Body of pancreas (tissue), 4 donors: ENCODE measurements around the gene RBM4. TPM values are rescaled to one million over a fixed set of nuclear protein-coding genes. Genes with fewer than 3 reads are reported as not detected.
"Not testable (repeated sequence)": the region's sequence is repeated elsewhere in the genome, so short reads cannot be mapped to it uniquely, and the experiment has no call there.

ENCODE experiments used
- ATAC-seq: fragments of 150-250 bp; one replicate; pipeline ENCODE4 v1.9.1; 2016
- DNase-seq, 4 donors: peaks; one replicate each; pipeline ENCODE4 v3.0.0-alpha.2; 2019
- H3K27ac ChIP-seq, 4 donors: fragments of 200-600 bp; sonication (generic); 1 replicate in 3 of 4; 2 replicates in 1 of 4; pipeline versions ENCODE4 v1.5.1 to v1.6.1; 2016 to 2019; ENCODE audit warnings: mild to moderate bottlenecking in 1 of 4, mixed read lengths in 1 of 4, moderate library complexity in 1 of 4
- H3K27me3 ChIP-seq, 2 donors: fragments of 200-600 bp; sonication (generic); one replicate each; pipeline ENCODE4 v1.6.0; 2016; ENCODE audit warnings: mild to moderate bottlenecking in 1 of 2
- H3K36me3 ChIP-seq, 2 donors: fragments of 200-600 bp; sonication (generic); replicated peaks in 1 of 2; 2 replicates each; pipeline ENCODE4 v1.5.1; 2016; ENCODE audit warnings: low read depth in 2 of 2; ENCODE audit not compliant: insufficient read depth in 1 of 2
- H3K4me1 ChIP-seq: fragments of 200-600 bp; sonication (generic); one replicate; pipeline ENCODE4 v1.6.0; 2016
- H3K4me3 ChIP-seq, 2 donors: fragments of 200-600 bp; sonication (generic); 1 replicate in 1 of 2; 2 replicates in 1 of 2; pipeline ENCODE4 v1.5.1; 2016 to 2019
- H3K9me3 ChIP-seq, 3 donors: fragments of 200-600 bp; sonication (generic); 1 replicate in 2 of 3; 2 replicates in 1 of 3; pipeline ENCODE4 v1.5.1; 2016
- POLR2A ChIP-seq, 3 donors: fragments of 450-650 bp; IDR thresholded peaks; one replicate each; pipeline ENCODE4 v1.6.1; 2016; ENCODE audit warnings: antibody characterized with exemption in 3 of 3, mild to moderate bottlenecking in 2 of 3
- WGBS, 2 donors: methylation state at CpG; one replicate each; pipeline ENCODE4 v1.1.5; 2017; 5-methylcytosine and 5-hydroxymethylcytosine counted together
- intact Hi-C: fragments of 100-400 bp; cut with DNase I; formaldehyde crosslinking; loops from one replicate; pipeline ENCODE4 v1.15.1; 2023
- total RNA-seq, 2 donors: library from RNA; depleted of rRNA; stranded (reverse); fragments of >200 nt; gene quantifications; one replicate each; pipeline ENCODE4 v1.1.0, GENCODE V29; 2016
- TF ChIP-seq, protein P1 (sequence below), 7 experiments: fragments of 450-650 bp in 4 of 7; fragments of 200-600 bp in 3 of 7; sonication (generic) in 3 of 7; IDR thresholded peaks; one replicate each; pipeline ENCODE4 v1.5.1; 2016 to 2019; ENCODE audit warnings: antibody characterized with exemption in 7 of 7

Gene RBM4
- total RNA-seq, 2 donors from 2014 or later, result 44.2 to 71.1 TPM

DNA sequence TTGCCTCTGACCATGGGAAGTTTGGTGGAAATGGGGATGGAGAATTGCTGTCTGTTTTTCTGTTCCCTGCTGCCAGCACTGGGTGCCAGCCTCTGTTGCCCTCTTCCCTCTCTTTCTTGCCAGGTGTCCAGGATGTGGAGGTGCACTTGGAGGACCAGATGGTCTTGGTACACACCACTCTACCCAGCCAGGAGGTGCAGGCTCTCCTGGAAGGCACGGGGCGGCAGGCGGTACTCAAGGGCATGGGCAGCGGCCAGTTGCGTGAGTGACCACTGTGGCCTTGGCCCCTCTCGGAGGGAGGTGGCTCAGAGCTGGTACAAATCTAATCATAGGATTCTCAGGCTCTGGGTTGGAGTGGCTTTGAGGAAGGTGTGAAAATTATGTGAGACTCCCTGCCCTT lies 39.5 kb upstream of the RBM4 start:
- TF ChIP-seq, protein P1, sequence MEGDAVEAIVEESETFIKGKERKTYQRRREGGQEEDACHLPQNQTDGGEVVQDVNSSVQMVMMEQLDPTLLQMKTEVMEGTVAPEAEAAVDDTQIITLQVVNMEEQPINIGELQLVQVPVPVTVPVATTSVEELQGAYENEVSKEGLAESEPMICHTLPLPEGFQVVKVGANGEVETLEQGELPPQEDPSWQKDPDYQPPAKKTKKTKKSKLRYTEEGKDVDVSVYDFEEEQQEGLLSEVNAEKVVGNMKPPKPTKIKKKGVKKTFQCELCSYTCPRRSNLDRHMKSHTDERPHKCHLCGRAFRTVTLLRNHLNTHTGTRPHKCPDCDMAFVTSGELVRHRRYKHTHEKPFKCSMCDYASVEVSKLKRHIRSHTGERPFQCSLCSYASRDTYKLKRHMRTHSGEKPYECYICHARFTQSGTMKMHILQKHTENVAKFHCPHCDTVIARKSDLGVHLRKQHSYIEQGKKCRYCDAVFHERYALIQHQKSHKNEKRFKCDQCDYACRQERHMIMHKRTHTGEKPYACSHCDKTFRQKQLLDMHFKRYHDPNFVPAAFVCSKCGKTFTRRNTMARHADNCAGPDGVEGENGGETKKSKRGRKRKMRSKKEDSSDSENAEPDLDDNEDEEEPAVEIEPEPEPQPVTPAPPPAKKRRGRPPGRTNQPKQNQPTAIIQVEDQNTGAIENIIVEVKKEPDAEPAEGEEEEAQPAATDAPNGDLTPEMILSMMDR (IDR thresholded peaks at IDR 0.05), result no peak
- no peak for TF ChIP-seq POLR2A (IDR thresholded peaks at IDR 0.05)
- intact Hi-C loops, result no loop called here
- ATAC-seq, result no peak
- 86% methylated on average over 6 of the region's 6 CpGs for WGBS, 2 donors
- peaks cover 17% of the 10 kb centered on the region for H3K4me1 ChIP-seq
- H3K36me3 ChIP-seq, result peaks cover 0 to 7% of the 10 kb centered on the region in 2 donors
- no peaks in the 10 kb centered on the region for H3K27me3 ChIP-seq
- no peaks in the 10 kb centered on the region for H3K9me3 ChIP-seq
- no peak overlapping the region for H3K27ac ChIP-seq
- H3K4me3 ChIP-seq, result no peak overlapping the region
- no peak for DNase-seq

DNA sequence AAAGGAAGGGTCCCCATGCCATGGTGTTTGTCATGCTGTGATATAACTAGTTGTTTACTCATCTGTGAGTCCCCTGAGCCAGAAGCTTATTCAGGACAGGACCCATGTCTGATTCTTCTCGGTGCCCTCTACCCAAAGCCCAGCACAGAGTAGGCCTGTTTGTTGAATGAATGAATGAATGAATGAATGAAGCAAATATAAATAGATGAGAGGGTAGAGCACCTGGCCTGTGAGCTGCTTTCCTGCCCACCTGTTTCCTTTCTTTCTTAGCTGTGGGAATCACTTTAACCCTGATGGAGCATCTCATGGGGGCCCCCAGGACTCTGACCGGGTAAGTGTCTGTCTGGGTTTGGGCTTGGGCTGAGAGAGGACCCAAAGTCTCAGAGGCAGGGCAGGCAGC lies 38.3 kb upstream of the RBM4 start:
- no peak for TF ChIP-seq POLR2A (IDR thresholded peaks at IDR 0.05)
- TF ChIP-seq, protein P1 (IDR thresholded peaks at IDR 0.05), result no peak
- Histone ChIP-seq H3K4me1 (peaks cover 7% of the 10 kb centered on the region), H3K27ac (no peak overlapping the region), H3K4me3 (no peak overlapping the region), H3K9me3 (no peaks in the 10 kb centered on the region), H3K27me3 (no peaks in the 10 kb centered on the region), H3K36me3 (peaks cover 0 to 10% of the 10 kb centered on the region in 2 donors)
- ATAC-seq (no peak), DNase-seq (no peak)
- 79 to 82% methylated on average over 2 of the region's 2 CpGs for WGBS, 2 donors
- intact Hi-C loops, result no loop called here

DNA sequence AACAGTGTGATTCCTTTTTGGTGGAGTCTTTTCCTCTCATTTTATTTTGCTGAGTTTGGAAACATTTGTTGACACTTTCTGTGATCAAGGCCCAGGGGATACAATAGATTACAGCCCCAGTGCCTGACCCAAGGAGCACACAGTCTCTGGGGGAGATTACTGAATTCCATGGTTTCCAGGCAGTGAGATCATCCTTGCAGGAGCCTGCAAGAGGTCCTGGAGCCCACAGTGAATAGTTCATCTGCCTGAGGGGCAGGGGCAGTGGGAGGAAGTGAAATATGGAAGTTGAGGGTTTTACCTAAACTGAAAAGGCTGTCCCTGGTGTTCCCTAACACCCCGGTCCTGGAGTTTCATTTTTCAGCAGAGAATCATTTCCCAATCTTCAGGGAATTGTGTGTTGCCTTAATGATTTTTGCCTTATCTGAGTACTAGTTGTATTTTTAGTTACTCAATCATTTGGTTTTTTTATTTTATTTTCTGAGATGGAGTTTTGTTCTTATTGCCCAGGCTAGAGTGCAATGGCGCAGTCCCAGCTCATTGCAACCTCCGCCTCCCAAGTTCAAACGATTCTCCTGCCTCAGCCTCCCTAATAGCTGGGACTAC lies 37.8 kb upstream of the RBM4 start:
- H3K9me3 ChIP-seq, result no peaks in the 10 kb centered on the region
- peaks cover 0 to 10% of the 10 kb centered on the region in 2 donors for H3K36me3 ChIP-seq
- peaks cover 2% of the 10 kb centered on the region for H3K4me1 ChIP-seq
- no peaks in the 10 kb centered on the region for H3K27me3 ChIP-seq
- no peak for DNase-seq
- WGBS, 2 donors, result 87 to 97% methylated on average over 4 of the region's 4 CpGs
- H3K27ac ChIP-seq, result no peak overlapping the region
- ATAC-seq, result no peak
- H3K4me3 ChIP-seq, result no peak overlapping the region
- intact Hi-C loops, result no loop called here
- TF ChIP-seq, protein P1 (IDR thresholded peaks at IDR 0.05), result no peak
- TF ChIP-seq POLR2A (IDR thresholded peaks at IDR 0.05), result no peak

DNA sequence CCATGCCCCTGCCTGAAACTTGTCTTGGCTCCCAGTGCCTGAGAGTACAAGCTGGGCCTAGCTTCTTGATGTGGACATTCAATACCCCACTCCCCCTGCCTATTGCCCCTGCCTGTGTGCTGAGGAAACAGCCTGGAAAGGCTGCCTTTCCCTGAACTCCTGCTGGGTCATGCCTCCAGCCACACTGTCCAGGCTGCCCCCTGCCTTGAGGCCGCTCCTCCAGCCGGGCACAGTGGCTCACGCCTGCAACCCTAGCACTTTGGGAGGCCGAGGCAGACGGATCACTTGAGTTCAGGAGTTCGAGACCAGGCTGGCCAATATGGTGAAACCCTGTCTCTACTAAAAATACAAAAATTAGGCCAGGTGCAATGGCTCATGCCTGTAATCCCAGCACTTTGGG lies 35.4 kb upstream of the RBM4 start:
- DNase-seq (no peak), ATAC-seq (no peak)
- WGBS, 2 donors, result 98% methylated on average over 6 of the region's 6 CpGs; no CpG with 5 or more reads in 1 of the 2 donors
- TF ChIP-seq, protein P1 (IDR thresholded peaks at IDR 0.05), result no peak
- TF ChIP-seq POLR2A (IDR thresholded peaks at IDR 0.05), result no peak
- intact Hi-C loops, result no loop called here
- Histone ChIP-seq H3K27ac (no peak overlapping the region), H3K27me3 (no peaks in the 10 kb centered on the region), H3K9me3 (no peaks in the 10 kb centered on the region), H3K4me1 (peaks cover 16% of the 10 kb centered on the region), H3K36me3 (peaks cover 0 to 10% of the 10 kb centered on the region in 2 donors), H3K4me3 (no peak overlapping the region)

DNA sequence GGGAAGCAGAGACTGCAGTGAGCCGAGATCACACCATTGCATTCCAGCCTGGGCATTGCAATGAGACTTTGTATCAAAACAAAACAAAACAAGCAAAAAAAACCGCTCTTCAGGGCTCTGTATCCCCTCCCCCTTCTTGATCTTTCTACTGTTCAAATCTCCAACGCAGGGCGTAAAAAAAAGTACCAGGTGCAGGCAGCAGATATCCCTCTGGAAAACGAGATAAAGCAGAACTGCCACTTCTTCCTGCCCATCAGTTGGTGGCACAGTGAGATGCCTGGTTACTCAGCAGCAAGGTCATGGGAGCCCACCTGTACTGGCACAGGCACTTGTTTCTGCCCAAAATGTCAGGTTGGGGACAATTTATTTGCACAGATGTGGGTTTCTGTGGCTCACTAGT lies 34.3 kb upstream of the RBM4 start:
- peaks cover 0 to 8% of the 10 kb centered on the region in 2 donors for H3K36me3 ChIP-seq
- peaks cover 16% of the 10 kb centered on the region for H3K4me1 ChIP-seq
- no peaks in the 10 kb centered on the region for H3K9me3 ChIP-seq
- WGBS, 2 donors, result 59 to 64% methylated on average over 5 of the region's 5 CpGs
- DNase-seq (no peak), ATAC-seq (no peak)
- H3K27me3 ChIP-seq, result no peaks in the 10 kb centered on the region
- no peak overlapping the region for H3K4me3 ChIP-seq
- TF ChIP-seq, protein P1 (IDR thresholded peaks at IDR 0.05), result no peak
- TF ChIP-seq POLR2A (IDR thresholded peaks at IDR 0.05), result no peak
- no peak overlapping the region for H3K27ac ChIP-seq
- intact Hi-C loops, result no loop called here

DNA sequence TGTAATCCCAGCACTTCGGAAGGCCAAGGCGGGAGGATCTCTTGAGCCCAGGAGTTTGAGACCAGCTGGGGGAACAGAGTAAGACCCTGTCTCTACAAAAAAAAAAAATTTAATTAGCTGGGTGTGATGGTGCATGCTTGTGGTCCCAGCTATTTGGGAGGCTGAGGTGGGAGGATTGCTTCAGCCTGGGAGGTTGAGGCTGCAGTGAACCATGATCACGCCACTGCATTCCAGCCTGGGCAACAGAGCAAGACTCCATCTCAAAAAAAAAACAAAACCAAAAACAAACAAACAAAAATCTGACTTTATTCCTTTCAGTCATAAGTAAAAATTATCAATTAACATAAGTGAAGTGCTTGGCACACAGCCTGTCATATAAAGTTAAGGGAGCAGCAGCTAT lies 31.9 kb upstream of the RBM4 start:
- H3K4me3 ChIP-seq, H3K27me3 ChIP-seq, H3K36me3 ChIP-seq, intact Hi-C loops, ATAC-seq, DNase-seq, H3K9me3 ChIP-seq: not testable (repeated sequence)
- Histone ChIP-seq H3K4me1 (peaks cover 16% of the 10 kb centered on the region), H3K27ac (peak overlapping the region in 3 of 4 donors; percentile 40 to 67 (median 42))
- WGBS, 2 donors, result 92 to 98% methylated on average over 3 of the region's 3 CpGs
